Left ventricle myocardium superior (tissue), 1 donor: ENCODE measurements around the gene HOMER2. TPM values are rescaled to one million over a fixed set of nuclear protein-coding genes. Genes with fewer than 3 reads are reported as not detected.
A peak's percentile ranks its signal among the peaks of the same experiment; 100 is the strongest.

Source experiments
- ATAC-seq: fragments of 200-7000 bp; cut with Tn5 transposase; one replicate; pipeline ENCODE4 v1.9.1; 2020; ENCODE audit warnings: mild to moderate bottlenecking, moderate library complexity
- DNase-seq: peaks from one replicate; pipeline ENCODE4 v3.0.0-alpha.2; 2020
- intact Hi-C: fragments of 100-400 bp; cut with micrococcal nuclease; formaldehyde crosslinking; loops from one replicate; pipeline ENCODE4 v1.11.0; 2022
- total RNA-seq: library from RNA; stranded (reverse); fragmentation: NEBNext Ultra II Directional; extraction: Animal tissue kit (Norgen Biotek cat#: 25700); gene quantifications from one replicate; pipeline ENCODE4 v1.2.1, GENCODE V29; 2021
- donor health status: DM: no; HTN: yes; CAD: no; lungs with severe emphysema.

HOMER2 gene
- total RNA-seq, 1 donor from 2014 or later = 59.4 TPM

- no peak for ATAC-seq
- DNase-seq = no peak
- intact Hi-C loops = no loop called here
Measured at GRCh38 chr15:82937712-82938058, 14.8 kb downstream of the HOMER2 start.

- ATAC-seq (no peak), DNase-seq (no peak)
- intact Hi-C loops = no loop called here
Measured at GRCh38 chr15:82936966-82937711, 15.4 kb downstream of the HOMER2 start.

- ATAC-seq (no peak), DNase-seq (no peak)
- intact Hi-C loops = no loop called here
Measured at GRCh38 chr15:82935382-82935781, 17.1 kb downstream of the HOMER2 start.

GRCh38 chr15:82934100-82934880, 18.2 kb downstream of the HOMER2 start:
- no peak for DNase-seq
- intact Hi-C loops = no loop called here
- no peak for ATAC-seq

GRCh38 chr15:82933576-82933975, 18.9 kb downstream of the HOMER2 start:
- intact Hi-C loops = no loop called here
- no peak for ATAC-seq
- DNase-seq = no peak

GRCh38 chr15:82931221-82931620, 21.3 kb downstream of the HOMER2 start:
- no peak for DNase-seq
- intact Hi-C loops = no loop called here
- ATAC-seq = peak; percentile 19

- DNase-seq (no peak), ATAC-seq (no peak)
- intact Hi-C loops = no loop called here
Measured at GRCh38 chr15:82930461-82930860, 22.1 kb downstream of the HOMER2 start.

- ATAC-seq (no peak), DNase-seq (no peak)
- intact Hi-C loops = no loop called here
Measured at GRCh38 chr15:82928711-82929110, 23.8 kb downstream of the HOMER2 start.

GRCh38 chr15:82923744-82924143, 28.8 kb downstream of the HOMER2 start:
- ATAC-seq (no peak), DNase-seq (no peak)
- intact Hi-C loops = no loop called here

- DNase-seq (no peak), ATAC-seq (no peak)
- intact Hi-C loops = no loop called here
Measured at GRCh38 chr15:82922737-82923136, 29.8 kb downstream of the HOMER2 start.

GRCh38 chr15:82921939-82922338, 30.6 kb downstream of the HOMER2 start:
- no peak for ATAC-seq
- no peak for DNase-seq
- intact Hi-C loops = no loop called here

GRCh38 chr15:82921242-82921641, 31.3 kb downstream of the HOMER2 start:
- intact Hi-C loops = no loop called here
- ATAC-seq = no peak
- DNase-seq = no peak

- DNase-seq (peak; percentile 65), ATAC-seq (peak; percentile 77)
- intact Hi-C loops = no loop called here
Measured at GRCh38 chr15:82919231-82919886, 33.2 kb downstream of the HOMER2 start.

GRCh38 chr15:82918607-82919230, 33.8 kb downstream of the HOMER2 start:
- DNase-seq (no peak), ATAC-seq (no peak)
- intact Hi-C loops = no loop called here

GRCh38 chr15:82918162-82918561, 34.4 kb downstream of the HOMER2 start:
- no peak for DNase-seq
- ATAC-seq = peak; percentile 15
- intact Hi-C loops = no loop called here

- no peak for ATAC-seq
- no peak for DNase-seq
- intact Hi-C loops = no loop called here
Measured at GRCh38 chr15:82917249-82917648, 35.3 kb downstream of the HOMER2 start.

- peak; percentile 56 for ATAC-seq
- DNase-seq = no peak
- intact Hi-C loops = no loop called here
Measured at GRCh38 chr15:82916161-82916952, 36.2 kb downstream of the HOMER2 start.

GRCh38 chr15:82914396-82914795, 38.1 kb downstream of the HOMER2 start:
- intact Hi-C loops = no loop called here
- ATAC-seq (no peak), DNase-seq (no peak)

GRCh38 chr15:82911458-82911857, 41.1 kb downstream of the HOMER2 start:
- no peak for ATAC-seq

More at GRCh38 chr15:82911458-82911857, 41.1 kb downstream of the HOMER2 start:
- no peak for DNase-seq
- intact Hi-C loops = no loop called here
